Lower leg skin (tissue), 3 donors: ENCODE data around the gene PRCP.

Experiments
- CTCF ChIP-seq, 3 donors: fragments of 450-650 bp; IDR thresholded peaks; one replicate each; pipeline ENCODE4 v1.5.1; 2016; ENCODE audit warnings: antibody characterized with exemption in 3 of 3, mild to moderate bottlenecking in 3 of 3, moderate library complexity in 2 of 3
- POLR2A ChIP-seq, 2 donors: fragments of 450-650 bp; IDR thresholded peaks; one replicate each; pipeline ENCODE4 v1.6.1; 2016 to 2017; ENCODE audit warnings: antibody characterized with exemption in 2 of 2, mild to moderate bottlenecking in 1 of 2, moderate library complexity in 1 of 2

GRCh38 chr11:82901165-82901921 lies 1.1 kb upstream of the PRCP start, which contains the start of gene DDIAS:
- TF ChIP-seq CTCF (IDR thresholded peaks at IDR 0.05): no peak
- TF ChIP-seq POLR2A (IDR thresholded peaks at IDR 0.05): no peak
